ENCODE results near the gene PEX11B.

The PEX11B gene

GRCh38 chr1:145906954-145907753 lies 11.4 kb downstream of the PEX11B start:
- DNase-seq (ENCODE audit: low spot score) = no peak

- DNase-seq (ENCODE audit: low spot score) = no peak
Measured at GRCh38 chr1:145901312-145902021, 17.1 kb downstream of the PEX11B start.

- no peak for DNase-seq (ENCODE audit: low spot score)
Measured at GRCh38 chr1:145898756-145899155, 19.8 kb downstream of the PEX11B start.

GRCh38 chr1:145897969-145898368 lies 20.5 kb downstream of the PEX11B start:
- no peak for DNase-seq (ENCODE audit: low spot score)

GRCh38 chr1:145895471-145895870 lies 23.0 kb downstream of the PEX11B start:
- no peak for DNase-seq (ENCODE audit: low spot score)

GRCh38 chr1:145893306-145894055 lies 25.0 kb downstream of the PEX11B start:
- no peak for DNase-seq (ENCODE audit: low spot score)

DNA sequence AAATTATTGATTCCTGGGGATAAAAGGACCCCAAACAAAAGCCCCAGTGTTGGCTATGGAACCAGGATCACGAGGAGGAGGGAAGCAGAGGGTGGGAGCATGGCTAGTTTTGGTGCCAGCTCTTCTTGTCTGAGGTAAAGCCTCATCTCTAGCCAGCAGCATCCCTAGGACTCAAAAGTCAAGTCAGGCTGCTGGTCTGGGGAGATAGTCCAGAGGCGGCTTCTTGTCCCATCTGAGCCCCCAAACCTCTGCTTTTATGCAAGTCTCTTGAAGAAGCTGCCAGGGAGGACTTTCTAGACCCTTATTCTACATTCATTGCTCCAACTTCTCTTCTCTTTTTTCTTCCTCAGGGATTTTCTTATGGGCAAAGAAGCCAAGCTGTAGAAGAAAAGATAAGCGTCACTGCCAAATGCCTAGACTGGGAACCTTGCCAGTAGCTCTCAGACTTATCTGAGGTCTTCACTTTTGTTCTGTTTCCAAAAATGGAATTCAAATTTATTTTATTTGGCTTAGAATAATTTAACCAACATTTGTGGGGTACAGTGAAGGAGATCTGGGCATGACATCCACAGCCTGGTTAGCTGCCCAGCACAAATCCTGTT lies 25.9 kb downstream of the PEX11B start:
- DNase-seq (ENCODE audit: low spot score) = no peak

GRCh38 chr1:145891587-145892485 lies 26.7 kb downstream of the PEX11B start:
- peak; percentile 95 for DNase-seq (ENCODE audit: low spot score)

GRCh38 chr1:145891143-145891542 lies 27.4 kb downstream of the PEX11B start:
- DNase-seq (ENCODE audit: low spot score) = no peak

DNA sequence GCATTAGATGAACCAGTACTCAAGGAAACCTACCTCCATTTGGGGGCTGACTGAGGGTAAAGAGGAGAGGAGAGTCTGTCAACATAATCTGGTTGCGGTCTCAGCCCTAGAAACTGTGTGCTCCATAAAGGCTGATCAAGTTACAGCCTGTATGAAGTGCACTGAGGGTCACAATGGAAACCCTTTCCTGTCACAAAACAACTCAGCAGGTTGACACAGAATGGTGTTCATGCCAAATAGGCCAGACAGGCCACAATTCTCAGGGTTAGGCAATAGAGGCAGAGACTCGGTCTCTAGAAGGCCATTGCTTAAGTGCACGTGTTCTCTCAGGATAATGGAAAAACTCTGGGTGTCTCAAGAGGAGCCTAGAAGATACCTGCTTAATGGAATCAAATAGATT lies 28.8 kb downstream of the PEX11B start:
- DNase-seq (ENCODE audit: low spot score) = no peak

GRCh38 chr1:145887631-145888030 lies 30.9 kb downstream of the PEX11B start:
- no peak for DNase-seq (ENCODE audit: low spot score)

GRCh38 chr1:145886816-145887215 lies 31.7 kb downstream of the PEX11B start:
- no peak for DNase-seq (ENCODE audit: low spot score)

GRCh38 chr1:145886390-145886789 lies 32.1 kb downstream of the PEX11B start:
- DNase-seq (ENCODE audit: low spot score) = no peak

DNA sequence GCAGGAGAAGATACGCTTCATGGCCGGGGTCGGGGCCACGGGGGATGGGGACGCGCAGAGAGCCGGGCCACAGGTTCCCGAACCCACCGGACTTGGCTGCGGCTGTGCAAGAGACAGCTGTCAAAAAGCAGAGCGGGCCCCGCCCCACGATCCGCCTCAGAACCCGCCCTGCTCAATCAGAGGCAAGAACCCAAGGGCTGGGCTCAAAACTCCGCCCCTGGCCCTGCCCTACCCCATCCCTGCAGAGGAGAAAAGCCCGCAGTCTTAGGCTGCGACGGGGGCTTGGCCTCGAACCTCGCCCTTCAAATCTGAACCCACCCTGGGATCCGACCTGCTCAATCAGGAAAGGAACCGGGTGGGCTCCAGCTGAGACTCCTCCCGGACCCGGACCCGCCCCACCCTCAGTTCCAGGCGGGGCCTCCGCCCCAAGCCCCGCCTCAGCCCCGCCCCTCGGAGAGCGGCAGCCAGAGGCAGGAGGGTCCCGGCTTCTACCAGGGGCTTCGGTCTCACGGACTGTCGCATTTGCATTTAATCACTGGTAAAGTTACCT lies 32.7 kb downstream of the PEX11B start, which contains the start of gene ANKRD35:
Gene ANKRD35 (minus strand): TSS at position 129 of the 550 bp plus-strand sequence. CDS start 108 bp downstream, at position 21.
- peak; percentile 61 for DNase-seq (ENCODE audit: low spot score)

- no peak for DNase-seq (ENCODE audit: low spot score)
Measured at GRCh38 chr1:145884675-145885074, 33.8 kb downstream of the PEX11B start.

DNA sequence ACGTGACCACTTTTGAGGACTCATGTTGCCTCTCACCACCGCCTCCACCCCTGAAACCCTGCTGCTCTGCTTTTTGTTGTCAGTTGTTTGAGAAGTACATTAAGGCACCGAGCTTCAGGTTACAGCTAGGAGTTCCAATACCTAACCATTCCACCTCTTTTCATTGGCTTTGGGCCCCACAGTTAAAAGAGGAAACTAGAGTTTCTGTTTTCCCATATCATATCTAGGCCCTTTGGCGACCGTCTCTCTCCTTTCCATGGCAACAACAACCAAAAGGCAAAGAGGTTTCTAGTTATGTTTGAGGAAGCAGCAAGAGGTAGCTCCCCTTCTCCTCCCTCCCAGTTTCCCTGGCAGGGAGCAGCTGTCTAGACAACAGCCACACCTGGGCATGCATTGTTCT lies 38.7 kb downstream of the PEX11B start:
- no peak for DNase-seq (ENCODE audit: low spot score)

DNA sequence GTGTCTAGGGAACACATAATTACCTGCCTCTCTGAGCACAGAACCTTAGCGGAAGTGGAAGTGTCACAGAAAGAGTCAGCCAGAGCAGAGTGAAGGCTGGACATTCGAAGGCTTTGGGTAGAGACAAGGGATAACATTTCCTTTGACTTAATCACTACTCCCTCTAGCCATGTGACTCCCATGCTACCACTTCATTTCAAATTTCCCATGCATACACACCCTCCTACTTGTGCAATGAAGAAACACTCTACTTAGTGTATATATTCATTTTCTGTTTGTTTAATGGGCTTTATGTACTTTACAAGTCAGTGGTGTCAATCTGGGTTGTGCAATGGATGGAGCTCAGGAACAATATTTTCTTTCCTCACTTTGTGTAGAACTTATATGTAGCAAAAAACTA lies 39.8 kb downstream of the PEX11B start:
- DNase-seq (ENCODE audit: low spot score) = no peak

GRCh38 chr1:145877923-145878486 lies 40.5 kb downstream of the PEX11B start:
- no peak for DNase-seq (ENCODE audit: low spot score)

DNA sequence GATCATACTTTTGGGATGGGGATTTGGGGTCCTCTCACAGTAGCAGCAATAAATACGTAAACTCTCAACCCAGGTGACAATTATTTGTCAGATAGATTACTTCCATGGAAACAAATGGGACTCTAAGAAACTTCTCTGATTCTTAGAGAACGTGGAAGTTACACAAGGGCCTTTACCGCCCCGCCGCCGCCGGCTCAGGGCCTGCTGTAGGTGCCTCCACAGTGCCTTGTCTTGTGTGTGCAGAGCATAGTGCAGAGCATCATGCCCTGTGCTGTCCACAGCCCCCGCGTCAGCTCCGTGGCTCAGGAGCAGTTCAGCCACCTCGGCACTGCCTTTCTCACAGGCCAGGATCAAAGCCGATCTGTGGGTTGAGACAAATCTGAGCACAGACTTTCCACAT lies 43.9 kb downstream of the PEX11B start:
- no peak for DNase-seq (ENCODE audit: low spot score)
